ENCODE measurements around the gene SVIL.

DNA sequence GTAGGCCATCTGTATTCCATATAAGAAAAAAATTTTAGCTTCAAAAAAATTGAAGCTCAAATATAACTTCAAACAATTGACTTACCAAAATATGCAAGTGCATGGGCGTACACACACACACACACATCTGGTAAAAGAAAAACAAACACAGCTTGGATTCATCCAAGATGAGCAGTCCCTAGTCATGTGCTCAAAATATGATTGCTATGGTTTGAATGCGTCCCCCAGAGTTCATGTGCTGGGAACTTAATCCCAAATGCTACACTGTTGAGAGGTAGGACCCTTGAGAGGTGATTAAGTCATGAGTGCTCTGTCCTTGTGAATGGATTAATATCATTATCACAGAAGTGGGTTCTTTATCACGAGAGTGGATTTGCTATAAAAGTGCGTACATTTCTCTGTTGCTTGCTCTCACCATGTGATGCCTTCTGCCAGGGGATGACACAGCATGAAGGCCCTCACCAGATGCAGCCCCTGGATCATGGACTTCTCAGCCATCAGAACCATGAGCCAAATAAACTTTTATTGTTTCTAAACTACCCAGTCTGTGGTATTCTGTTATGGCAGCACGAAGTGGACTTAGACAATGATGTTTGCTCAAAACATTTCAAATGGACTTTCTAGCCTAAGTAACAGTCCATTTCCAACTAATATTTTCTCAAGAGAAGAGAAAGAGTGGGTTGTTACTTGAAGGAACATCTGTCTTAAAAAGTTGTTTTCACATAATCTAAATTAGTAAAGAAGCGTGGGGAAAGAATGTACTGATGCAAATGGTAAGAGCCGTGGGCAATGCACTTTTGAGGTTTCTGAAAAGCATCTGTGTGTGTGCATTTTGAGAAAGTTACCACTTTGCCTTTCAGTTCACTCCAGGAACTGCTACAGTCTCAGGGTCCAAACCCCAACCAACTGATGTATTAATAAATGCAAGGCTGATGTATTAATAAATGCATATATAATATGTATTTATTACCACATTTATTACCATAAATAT is 15.1 kb upstream of the SVIL start:
- TF ChIP-seq CTCF (IDR thresholded peaks at IDR 0.05) (no peak), POLR2A (IDR thresholded peaks at IDR 0.05) (no peak)

All from heart left ventricle (tissue), 13 donors.